ENCODE measurements around the gene F13A1. TPM values are rescaled to one million over a fixed set of nuclear protein-coding genes. Genes with fewer than 3 reads are reported as not detected.

Gene F13A1
- total RNA-seq (10 to 100 TPM; 11.7 to 22.7 TPM), polyA plus RNA-seq (ENCODE audit: insufficient read depth, low read depth, low replicate concordance) (53.0 TPM)
- long read RNA-seq, donor 1, transcript F13A1-201 (15 exons, 3,999 nt): major isoform, 10 of 43 reads
- long read RNA-seq, donor 1, partial matches to known transcripts: 33 of 43 reads
- long read RNA-seq, donor 1, other reads (novel, unspliced or antisense): 0 of 43 reads
- long read RNA-seq, donor 2, partial matches to known transcripts: 16 of 19 reads
- long read RNA-seq, donor 2, other reads (novel, unspliced or antisense): 0 of 19 reads

DNA sequence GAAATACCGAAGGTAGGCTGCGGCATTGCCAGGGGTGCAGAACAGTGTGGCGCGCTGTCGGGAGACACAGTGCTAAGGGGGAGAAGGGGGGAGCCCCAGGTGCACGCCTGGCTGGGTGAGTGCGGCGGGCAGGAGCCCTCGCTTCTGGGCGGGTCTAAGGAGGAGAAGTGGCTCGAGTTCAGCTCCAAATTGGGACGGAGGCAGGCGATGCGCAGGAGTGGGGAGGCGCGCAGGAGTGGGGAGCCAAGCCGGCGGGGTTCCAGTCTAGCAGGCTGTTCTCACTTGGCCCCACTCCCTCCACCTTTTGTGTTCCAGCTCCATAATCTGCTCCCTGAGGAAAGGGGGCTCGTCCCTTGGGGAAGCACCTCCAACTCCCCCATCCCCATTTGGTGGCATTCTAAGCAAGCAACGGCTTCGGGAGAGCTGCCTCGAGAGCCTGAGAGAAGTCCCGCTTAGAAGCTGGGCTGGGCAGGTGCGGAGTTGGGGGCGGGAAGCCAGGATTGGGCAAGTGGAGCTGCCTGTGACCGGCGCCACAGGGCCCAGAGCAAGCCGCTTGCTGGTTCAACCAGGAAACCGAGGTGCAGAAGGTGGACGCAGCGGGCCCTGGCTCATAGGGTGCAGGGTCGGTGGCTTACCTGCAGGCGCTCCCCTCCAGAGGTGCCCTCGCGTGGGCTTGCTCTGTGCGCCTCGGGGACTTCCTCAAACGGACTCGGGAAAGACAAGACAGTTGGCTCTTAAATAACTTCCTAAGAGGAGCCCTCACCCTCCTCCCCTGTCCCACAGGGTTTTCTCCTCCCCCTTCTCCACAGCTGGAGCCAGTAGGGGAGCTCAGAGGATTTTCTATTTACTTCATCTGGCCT is at the start of gene F13A1:
Gene F13A1 (minus strand): TSS at position 711 of the 860 bp plus-strand sequence. CDS start 1,998 bp downstream, outside the sequence.
- Histone ChIP-seq H3K27ac (no peak within 1 kb of the TSS), H3K4me3 (peak within 1 kb of the TSS; percentile 4 to 17), H3K4me1 (no peaks in the 10 kb centered on the region), H3K9me3 (no peaks in the 10 kb centered on the region), H3K36me3 (ENCODE audit: low read depth, missing control alignments) (no peaks in the 10 kb centered on the region), H3K27me3 (no peaks in the 10 kb centered on the region)
- TF ChIP-seq POLR2A (IDR thresholded peaks at IDR 0.05): no peak
- TF ChIP-seq, protein P1, sequence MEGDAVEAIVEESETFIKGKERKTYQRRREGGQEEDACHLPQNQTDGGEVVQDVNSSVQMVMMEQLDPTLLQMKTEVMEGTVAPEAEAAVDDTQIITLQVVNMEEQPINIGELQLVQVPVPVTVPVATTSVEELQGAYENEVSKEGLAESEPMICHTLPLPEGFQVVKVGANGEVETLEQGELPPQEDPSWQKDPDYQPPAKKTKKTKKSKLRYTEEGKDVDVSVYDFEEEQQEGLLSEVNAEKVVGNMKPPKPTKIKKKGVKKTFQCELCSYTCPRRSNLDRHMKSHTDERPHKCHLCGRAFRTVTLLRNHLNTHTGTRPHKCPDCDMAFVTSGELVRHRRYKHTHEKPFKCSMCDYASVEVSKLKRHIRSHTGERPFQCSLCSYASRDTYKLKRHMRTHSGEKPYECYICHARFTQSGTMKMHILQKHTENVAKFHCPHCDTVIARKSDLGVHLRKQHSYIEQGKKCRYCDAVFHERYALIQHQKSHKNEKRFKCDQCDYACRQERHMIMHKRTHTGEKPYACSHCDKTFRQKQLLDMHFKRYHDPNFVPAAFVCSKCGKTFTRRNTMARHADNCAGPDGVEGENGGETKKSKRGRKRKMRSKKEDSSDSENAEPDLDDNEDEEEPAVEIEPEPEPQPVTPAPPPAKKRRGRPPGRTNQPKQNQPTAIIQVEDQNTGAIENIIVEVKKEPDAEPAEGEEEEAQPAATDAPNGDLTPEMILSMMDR (IDR thresholded peaks at IDR 0.05): no peak
- intact Hi-C loops (cut with DNase I; ENCODE audit: low total_unique reads): no loop called here
- WGBS, 2 donors: 2% methylated on average over 37 to 39 of the region's 39 CpGs
- DNase-seq: no peak

GRCh38 chr6:6368684-6369052 is 48.2 kb upstream of the F13A1 start:
- Histone ChIP-seq H3K36me3 (ENCODE audit: low read depth, missing control alignments) (no peaks in the 10 kb centered on the region), H3K9me3 (no peaks in the 10 kb centered on the region), H3K4me3 (no peak overlapping the region), H3K27me3 (no peaks in the 10 kb centered on the region), H3K27ac (no peak overlapping the region), H3K4me1 (no peaks in the 10 kb centered on the region)
- TF ChIP-seq, protein P1 (IDR thresholded peaks at IDR 0.05): no peak
- TF ChIP-seq POLR2A (IDR thresholded peaks at IDR 0.05): no peak
- WGBS, 2 donors: 89 to 95% methylated on average over 1 of the region's 1 CpG
- no peak for DNase-seq
- intact Hi-C loops (cut with DNase I; ENCODE audit: low total_unique reads): no loop called here

- Histone ChIP-seq H3K4me1 (no peaks in the 10 kb centered on the region), H3K9me3 (no peaks in the 10 kb centered on the region), H3K27me3 (no peaks in the 10 kb centered on the region), H3K27ac (no peak overlapping the region), H3K36me3 (ENCODE audit: low read depth, missing control alignments) (no peaks in the 10 kb centered on the region), H3K4me3 (no peak overlapping the region)
- TF ChIP-seq POLR2A (IDR thresholded peaks at IDR 0.05): no peak
- TF ChIP-seq, protein P1 (IDR thresholded peaks at IDR 0.05): no peak
- intact Hi-C loops (cut with DNase I; ENCODE audit: low total_unique reads): no loop called here
- no peak for DNase-seq
- 88 to 98% methylated on average over 3 of the region's 3 CpGs for WGBS, 2 donors
Measured at GRCh38 chr6:6368040-6368683, 47.7 kb upstream of the F13A1 start.

DNA sequence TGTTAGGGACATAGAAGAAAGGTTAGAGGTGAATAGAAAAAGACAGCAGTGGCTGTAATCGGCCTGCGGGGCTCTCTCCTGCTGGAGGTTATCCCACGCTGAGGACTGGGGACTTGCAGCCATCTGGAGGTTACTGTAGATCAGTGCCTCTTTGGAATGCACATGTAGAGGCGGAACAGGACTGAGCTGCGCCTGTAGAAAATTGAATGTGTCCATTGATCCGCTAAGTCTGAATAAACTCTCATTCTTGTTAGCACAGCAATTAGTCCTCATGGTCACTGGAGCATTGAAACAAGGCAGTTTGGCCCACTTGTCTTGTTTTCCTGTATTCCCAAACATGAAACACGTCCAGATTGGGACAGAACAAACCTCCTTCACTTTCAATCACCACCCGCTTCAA is 46.3 kb upstream of the F13A1 start:
- Histone ChIP-seq H3K36me3 (ENCODE audit: low read depth, missing control alignments) (no peaks in the 10 kb centered on the region), H3K4me1 (no peaks in the 10 kb centered on the region), H3K27ac (no peak overlapping the region), H3K27me3 (no peaks in the 10 kb centered on the region), H3K9me3 (no peaks in the 10 kb centered on the region), H3K4me3 (no peak overlapping the region)
- TF ChIP-seq, protein P1 (IDR thresholded peaks at IDR 0.05): no peak
- TF ChIP-seq POLR2A (IDR thresholded peaks at IDR 0.05): no peak
- intact Hi-C loops (cut with DNase I; ENCODE audit: low total_unique reads): no loop called here
- DNase-seq: no peak
- 72 to 86% methylated on average over 8 of the region's 8 CpGs for WGBS, 2 donors

Data from testis (tissue), 5 donors.